NCI-H1105 treated with DMSO at 0.1 percent for 48 hours (cell line): ENCODE results near the gene NSRP1.
A peak's percentile ranks its signal among the peaks of the same experiment; 100 is the strongest.
"Not testable (repeated sequence)": the region's sequence is repeated elsewhere in the genome, so short reads cannot be mapped to it uniquely, and the experiment has no call there.

Experiments
- DNase-seq: peaks from one replicate; lab custom pipeline; 2025; lab: John Stamatoyannopoulos, UW

NSRP1 gene

GRCh38 chr17:30116661-30117551 is at the start of gene NSRP1:
TSS of gene NSRP1 (plus strand) at chr17:30116816. CDS start at chr17:30116844, 28 bp downstream.
- DNase-seq, result peak; percentile 87

- DNase-seq, result no peak
Observed at GRCh38 chr17:30068465-30068864, 48.2 kb upstream of the NSRP1 start.

- no peak for DNase-seq
Observed at GRCh38 chr17:30074254-30074653, 42.4 kb upstream of the NSRP1 start.

- no peak for DNase-seq
Observed at GRCh38 chr17:30074730-30075129, 41.9 kb upstream of the NSRP1 start.

GRCh38 chr17:30082773-30083172 is 33.8 kb upstream of the NSRP1 start:
- DNase-seq, result no peak

- DNase-seq, result no peak
Observed at GRCh38 chr17:30084788-30085187, 31.8 kb upstream of the NSRP1 start.

GRCh38 chr17:30086896-30087295 is 29.7 kb upstream of the NSRP1 start:
- no peak for DNase-seq

GRCh38 chr17:30087431-30087830 is 29.2 kb upstream of the NSRP1 start:
- DNase-seq, result not testable (repeated sequence)

- DNase-seq, result no peak
Observed at GRCh38 chr17:30091121-30091670, 25.4 kb upstream of the NSRP1 start.

GRCh38 chr17:30091771-30092170 is 24.8 kb upstream of the NSRP1 start:
- DNase-seq, result no peak

GRCh38 chr17:30092886-30093285 is 23.7 kb upstream of the NSRP1 start:
- no peak for DNase-seq

- DNase-seq, result peak; percentile 54
Observed at GRCh38 chr17:30093463-30094147, 23.0 kb upstream of the NSRP1 start.

- peak; percentile 22 for DNase-seq
Observed at GRCh38 chr17:30095507-30096244, 20.9 kb upstream of the NSRP1 start.

GRCh38 chr17:30101686-30102390 is 14.8 kb upstream of the NSRP1 start:
- DNase-seq, result no peak

- no peak for DNase-seq
Observed at GRCh38 chr17:30103921-30104320, 12.7 kb upstream of the NSRP1 start.

- peak; percentile 89 for DNase-seq
Observed at GRCh38 chr17:30104575-30105339, 11.9 kb upstream of the NSRP1 start.

- no peak for DNase-seq
Observed at GRCh38 chr17:30112794-30113193, 3.8 kb upstream of the NSRP1 start.

GRCh38 chr17:30113213-30113612 is 3.4 kb upstream of the NSRP1 start:
- DNase-seq, result no peak

GRCh38 chr17:30116345-30116660 is 313 bp upstream of the NSRP1 start:
- no peak for DNase-seq

- DNase-seq, result peak; percentile 3
Observed at GRCh38 chr17:30117675-30118081, 1.1 kb downstream of the NSRP1 start.

- DNase-seq, result not testable (repeated sequence)
Observed at GRCh38 chr17:30118635-30119034, 2.0 kb downstream of the NSRP1 start.
